ENCODE data around the gene DMRTC2.

DNA sequence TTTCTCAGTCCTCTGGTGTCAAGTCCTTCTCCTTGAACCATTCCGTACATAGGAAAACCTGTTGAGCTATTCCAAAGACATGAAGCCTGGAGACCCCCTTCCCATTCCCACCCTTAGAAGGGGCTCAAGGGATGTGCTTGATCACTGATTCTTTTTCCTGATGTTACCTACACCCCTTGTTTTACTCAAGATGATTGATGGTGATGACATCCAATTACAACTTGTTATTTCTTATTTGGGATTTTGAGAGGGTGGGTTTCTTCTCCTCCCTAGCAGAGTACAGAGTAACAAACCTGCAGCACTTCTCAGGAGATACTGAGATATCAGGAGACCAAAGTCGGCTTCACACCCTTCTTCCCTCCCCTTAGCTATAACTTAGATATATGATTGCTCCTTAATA lies 8.5 kb downstream of the DMRTC2 start:
- TF ChIP-seq, protein P1, sequence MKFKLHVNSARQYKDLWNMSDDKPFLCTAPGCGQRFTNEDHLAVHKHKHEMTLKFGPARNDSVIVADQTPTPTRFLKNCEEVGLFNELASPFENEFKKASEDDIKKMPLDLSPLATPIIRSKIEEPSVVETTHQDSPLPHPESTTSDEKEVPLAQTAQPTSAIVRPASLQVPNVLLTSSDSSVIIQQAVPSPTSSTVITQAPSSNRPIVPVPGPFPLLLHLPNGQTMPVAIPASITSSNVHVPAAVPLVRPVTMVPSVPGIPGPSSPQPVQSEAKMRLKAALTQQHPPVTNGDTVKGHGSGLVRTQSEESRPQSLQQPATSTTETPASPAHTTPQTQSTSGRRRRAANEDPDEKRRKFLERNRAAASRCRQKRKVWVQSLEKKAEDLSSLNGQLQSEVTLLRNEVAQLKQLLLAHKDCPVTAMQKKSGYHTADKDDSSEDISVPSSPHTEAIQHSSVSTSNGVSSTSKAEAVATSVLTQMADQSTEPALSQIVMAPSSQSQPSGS (tag by site-specific recombination; IDR thresholded peaks at IDR 0.05; ENCODE audit: low read depth), result no peak
- TF ChIP-seq ZNF677 (tag by site-specific recombination; IDR thresholded peaks at IDR 0.05), result no peak
- TF ChIP-seq, protein P2, sequence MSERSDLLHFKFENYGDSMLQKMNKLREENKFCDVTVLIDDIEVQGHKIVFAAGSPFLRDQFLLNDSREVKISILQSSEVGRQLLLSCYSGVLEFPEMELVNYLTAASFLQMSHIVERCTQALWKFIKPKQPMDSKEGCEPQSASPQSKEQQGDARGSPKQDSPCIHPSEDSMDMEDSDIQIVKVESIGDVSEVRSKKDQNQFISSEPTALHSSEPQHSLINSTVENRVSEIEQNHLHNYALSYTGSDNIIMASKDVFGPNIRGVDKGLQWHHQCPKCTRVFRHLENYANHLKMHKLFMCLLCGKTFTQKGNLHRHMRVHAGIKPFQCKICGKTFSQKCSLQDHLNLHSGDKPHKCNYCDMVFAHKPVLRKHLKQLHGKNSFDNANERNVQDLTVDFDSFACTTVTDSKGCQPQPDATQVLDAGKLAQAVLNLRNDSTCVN (tag by site-specific recombination; optimal IDR thresholded peaks at IDR 0.05), result no peak
- no peak for TF ChIP-seq ZNF274 (IDR thresholded peaks at IDR 0.05; ENCODE audit: low read length)
- no peak for TF ChIP-seq ZNF274 (tag by site-specific recombination; IDR thresholded peaks at IDR 0.05; ENCODE audit: borderline replicate concordance)
- TF ChIP-seq, protein P3, sequence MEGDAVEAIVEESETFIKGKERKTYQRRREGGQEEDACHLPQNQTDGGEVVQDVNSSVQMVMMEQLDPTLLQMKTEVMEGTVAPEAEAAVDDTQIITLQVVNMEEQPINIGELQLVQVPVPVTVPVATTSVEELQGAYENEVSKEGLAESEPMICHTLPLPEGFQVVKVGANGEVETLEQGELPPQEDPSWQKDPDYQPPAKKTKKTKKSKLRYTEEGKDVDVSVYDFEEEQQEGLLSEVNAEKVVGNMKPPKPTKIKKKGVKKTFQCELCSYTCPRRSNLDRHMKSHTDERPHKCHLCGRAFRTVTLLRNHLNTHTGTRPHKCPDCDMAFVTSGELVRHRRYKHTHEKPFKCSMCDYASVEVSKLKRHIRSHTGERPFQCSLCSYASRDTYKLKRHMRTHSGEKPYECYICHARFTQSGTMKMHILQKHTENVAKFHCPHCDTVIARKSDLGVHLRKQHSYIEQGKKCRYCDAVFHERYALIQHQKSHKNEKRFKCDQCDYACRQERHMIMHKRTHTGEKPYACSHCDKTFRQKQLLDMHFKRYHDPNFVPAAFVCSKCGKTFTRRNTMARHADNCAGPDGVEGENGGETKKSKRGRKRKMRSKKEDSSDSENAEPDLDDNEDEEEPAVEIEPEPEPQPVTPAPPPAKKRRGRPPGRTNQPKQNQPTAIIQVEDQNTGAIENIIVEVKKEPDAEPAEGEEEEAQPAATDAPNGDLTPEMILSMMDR (tag by site-specific recombination; IDR thresholded peaks at IDR 0.05), result no peak
- TF ChIP-seq ZEB2 (tag by site-specific recombination; IDR thresholded peaks at IDR 0.05), result no peak
- no peak for TF ChIP-seq BCL11A (tag by site-specific recombination; IDR thresholded peaks at IDR 0.05; ENCODE audit: low read depth)
- no peak for TF ChIP-seq ZNF624 (tag by site-specific recombination; IDR thresholded peaks at IDR 0.05)
- TF ChIP-seq ZNF629 (tag by site-specific recombination; IDR thresholded peaks at IDR 0.05), result no peak
- TF ChIP-seq ZNF2 (tag by site-specific recombination; IDR thresholded peaks at IDR 0.05), result no peak
